CD14-positive monocyte (primary cell): ENCODE results near the gene SLCO3A1. TPM values are rescaled to one million over a fixed set of nuclear protein-coding genes. Genes with fewer than 3 reads are reported as not detected.

ENCODE experiments used
- DNase-seq, 3 donors: peaks; one replicate each; pipeline ENCODE4 v3.0.0-alpha.2; 2011 to 2022
- H2AFZ ChIP-seq: 2 replicates; pipeline ENCODE4 v1.6.0; 2012; ENCODE audit warnings: mild to moderate bottlenecking, low read depth, low read length, inconsistent platforms; ENCODE audit not compliant: insufficient read depth, poor library complexity, severe bottlenecking
- H3K27ac ChIP-seq, 2 donors: 1 replicate in 1 of 2; 2 replicates in 1 of 2; pipeline ENCODE4 v1.5.1; 2012 to 2013; ENCODE audit warnings: low read length in 2 of 2, control low read depth in 1 of 2, inconsistent platforms in 1 of 2, low read depth in 1 of 2, mild to moderate bottlenecking in 1 of 2
- H3K27me3 ChIP-seq, 2 donors: one replicate each; pipeline versions ENCODE4 v1.6.0 to v1.6.1; 2011 to 2013; ENCODE audit warnings: low read length in 2 of 2; ENCODE audit not compliant: control insufficient read depth in 2 of 2, insufficient read depth in 2 of 2
- H3K36me3 ChIP-seq, 2 donors: replicated peaks in 1 of 2; 1 replicate in 1 of 2; 2 replicates in 1 of 2; pipeline versions ENCODE4 v1.5.1 to v1.6.1; 2012 to 2013; ENCODE audit warnings: low read length in 2 of 2, control low read depth in 1 of 2, inconsistent platforms in 1 of 2, mild to moderate bottlenecking in 1 of 2; ENCODE audit not compliant: insufficient read depth in 2 of 2, control insufficient read depth in 1 of 2
- H3K4me1 ChIP-seq, 2 donors: 1 replicate in 1 of 2; 2 replicates in 1 of 2; pipeline versions ENCODE4 v1.5.1 to v1.6.1; 2012 to 2013; ENCODE audit warnings: low read length in 2 of 2, control low read depth in 1 of 2, inconsistent platforms in 1 of 2, mild to moderate bottlenecking in 1 of 2, moderate library complexity in 1 of 2; ENCODE audit not compliant: insufficient read depth in 2 of 2, control insufficient read depth in 1 of 2
- H3K4me2 ChIP-seq: replicated peaks from 2 replicates; pipeline ENCODE3; 2012; ENCODE audit warnings: low read length, moderate library complexity, mild to moderate bottlenecking; ENCODE audit not compliant: poor library complexity, severe bottlenecking; ENCODE audit errors: extremely low read depth
- H3K4me3 ChIP-seq, 3 experiments: fragments of 200-600 bp in 1 of 3; sonication (generic) in 1 of 3; replicated peaks in 1 of 3; 1 replicate in 2 of 3; 2 replicates in 1 of 3; pipeline ENCODE4 v1.5.1; 2011 to 2013; ENCODE audit warnings: low read length in 3 of 3, mild to moderate bottlenecking in 3 of 3, control low read depth in 2 of 3, low read depth in 2 of 3, inconsistent platforms in 1 of 3, moderate library complexity in 1 of 3
- H3K79me2 ChIP-seq: 2 replicates; pipeline ENCODE4 v1.6.0; 2012; ENCODE audit warnings: mild to moderate bottlenecking, control low read depth, inconsistent platforms, low read length, moderate library complexity; ENCODE audit not compliant: insufficient read depth
- H3K9ac ChIP-seq: 2 replicates; pipeline ENCODE4 v1.6.0; 2017; ENCODE audit warnings: low read length, mild to moderate bottlenecking; ENCODE audit not compliant: insufficient read depth, poor library complexity, severe bottlenecking
- H3K9me3 ChIP-seq, 2 donors: replicated peaks in 1 of 2; 1 replicate in 1 of 2; 2 replicates in 1 of 2; pipeline versions ENCODE4 v1.5.1 to v1.6.1; 2012 to 2013; ENCODE audit warnings: low read length in 2 of 2, control low read depth in 1 of 2; ENCODE audit not compliant: control insufficient read depth in 1 of 2, insufficient read depth in 1 of 2
- H4K20me1 ChIP-seq: 2 replicates; pipeline ENCODE4 v1.6.0; 2012; ENCODE audit warnings: mild to moderate bottlenecking, low read length, control low read depth, moderate library complexity; ENCODE audit not compliant: insufficient read depth
- H3K27ac Mint-ChIP-seq, 7 donors: one replicate each; pipeline ENCODE4 v1.8.0; 2020; ENCODE audit warnings: mild to moderate bottlenecking in 7 of 7, mixed read lengths in 7 of 7, moderate library complexity in 6 of 7, inconsistent platforms in 2 of 7
- H3K27me3 Mint-ChIP-seq, 3 donors: one replicate each; pipeline ENCODE4 v1.8.0; 2021 to 2022; ENCODE audit warnings: low read depth in 3 of 3, mild to moderate bottlenecking in 3 of 3, mixed read lengths in 3 of 3, moderate library complexity in 3 of 3, inconsistent platforms in 1 of 3
- H3K36me3 Mint-ChIP-seq, 2 donors: one replicate each; pipeline ENCODE4 v1.8.0; 2020; ENCODE audit warnings: mixed read lengths in 2 of 2, inconsistent platforms in 1 of 2, mild to moderate bottlenecking in 1 of 2
- H3K4me1 Mint-ChIP-seq: one replicate; pipeline ENCODE4 v1.8.0; 2020; ENCODE audit warnings: mild to moderate bottlenecking, mixed read lengths
- H3K4me3 Mint-ChIP-seq, 2 donors: one replicate each; pipeline ENCODE4 v1.8.0; 2020; ENCODE audit warnings: mild to moderate bottlenecking in 2 of 2, mixed read lengths in 2 of 2, moderate library complexity in 1 of 2
- H3K9me3 Mint-ChIP-seq, 7 donors: one replicate each; pipeline ENCODE4 v1.8.0; 2020 to 2022; ENCODE audit warnings: mixed read lengths in 7 of 7, mild to moderate bottlenecking in 6 of 7, moderate library complexity in 6 of 7, inconsistent platforms in 2 of 7
- CTCF ChIP-seq: fragments of 200-600 bp; IDR thresholded peaks from one replicate; pipeline ENCODE4 v1.8.0; 2022; ENCODE audit warnings: antibody characterized with exemption, mild to moderate bottlenecking
- WGBS: methylation state at CpG from one replicate; pipeline ENCODE4 v1.1.5; 2013; ENCODE audit warnings: missing lambda C conversion rate; ENCODE audit not compliant: insufficient coverage; 5-methylcytosine and 5-hydroxymethylcytosine counted together
- intact Hi-C, 2 donors: fragments of 100-400 bp; cut with micrococcal nuclease; formaldehyde crosslinking; loops; one replicate each; pipeline versions ENCODE4 v1.15.0 to v1.15.1; 2023
- polyA plus RNA-seq, 3 donors: library from polyadenylated mRNA; depleted of rRNA in 1 of 3; unstranded in 2 of 3; stranded (reverse) in 1 of 3; fragments of 300-500 nt in 2 of 3; fragments of >200 nt in 1 of 3; fragmentation: Illumina TruSeq in 2 of 3; gene quantifications; 1 replicate in 2 of 3; 2 replicates in 1 of 3; pipeline ENCODE4 v1.2.3, GENCODE V29; 2012 to 2021

SLCO3A1 gene
- polyA plus RNA-seq, 3 donors: 53.7 to 76.2 (median 62.8) TPM

- WGBS: 99% methylated on average over 9 of the region's 10 CpGs
- peaks cover 88% of the 10 kb centered on the region for H3K79me2 ChIP-seq
- no peak overlapping the region for H2AFZ ChIP-seq
- no peak for TF ChIP-seq CTCF
- intact Hi-C loops: no loop called here
- peak overlapping the region in 3 of 7 donors; percentile 25 to 68 (median 25) for H3K27ac Mint-ChIP-seq
- no peak overlapping the region for H3K4me2 ChIP-seq
- no peak overlapping the region for H3K4me3 Mint-ChIP-seq
- peaks cover 19% of the 10 kb centered on the region for H3K4me1 Mint-ChIP-seq
- peaks cover 0 to 5% of the 10 kb centered on the region in 2 donors for H3K36me3 ChIP-seq
- no peak overlapping the region for H3K4me3 ChIP-seq
- no peaks in the 10 kb centered on the region for H3K27me3 Mint-ChIP-seq
- no peaks in the 10 kb centered on the region for H3K9me3 ChIP-seq
- H3K9me3 Mint-ChIP-seq: peaks cover 0 to 2% (median 0%) of the 10 kb centered on the region in 7 donors
- peaks cover 99% of the 10 kb centered on the region for H4K20me1 ChIP-seq
- no peak overlapping the region for H3K9ac ChIP-seq
- H3K27ac ChIP-seq: no peak overlapping the region
- peaks cover 0 to 2% of the 10 kb centered on the region in 2 donors for H3K36me3 Mint-ChIP-seq
- no peaks in the 10 kb centered on the region for H3K4me1 ChIP-seq
- DNase-seq: no peak
- H3K27me3 ChIP-seq: no peaks in the 10 kb centered on the region
Measured at GRCh38 chr15:92017882-92018534, 164.5 kb downstream of the SLCO3A1 start.

DNA sequence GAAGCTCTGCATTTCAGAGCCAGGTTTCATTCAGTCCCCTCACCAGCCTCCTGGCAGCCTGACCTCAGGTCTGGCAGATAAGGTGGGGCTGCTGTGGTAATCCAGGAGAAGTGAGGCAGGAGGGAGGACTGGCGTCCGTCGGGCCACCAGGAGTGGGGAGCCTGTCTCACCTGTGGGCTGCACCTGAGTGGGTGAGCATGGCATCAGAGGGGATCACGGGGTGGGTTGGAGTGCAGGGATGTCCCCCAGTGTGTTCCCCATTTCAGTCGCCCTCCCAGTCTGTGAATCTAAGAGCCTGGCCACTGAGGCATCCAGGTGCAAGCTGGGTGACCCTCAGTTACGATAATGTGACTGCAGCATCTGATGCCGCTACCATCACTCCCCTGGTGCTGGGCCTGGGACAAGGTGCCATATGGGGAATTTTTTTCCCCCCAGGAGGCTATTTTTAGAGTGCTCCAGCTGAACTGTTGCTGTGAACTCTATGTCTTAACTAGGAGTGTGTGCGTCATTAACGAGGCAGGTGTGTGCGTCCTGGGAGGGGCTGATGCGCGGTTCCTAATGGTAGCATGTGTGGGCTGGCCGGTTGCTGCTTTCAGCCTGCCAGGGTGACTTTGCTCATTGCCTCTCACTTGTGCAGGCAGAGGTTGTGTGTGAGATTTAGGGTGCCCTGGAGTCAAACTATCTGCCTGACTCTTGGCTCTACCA, 165.2 kb downstream of the SLCO3A1 start:
- Mint-ChIP-seq H3K36me3 (peaks cover 0 to 2% of the 10 kb centered on the region in 2 donors), H3K27me3 (no peaks in the 10 kb centered on the region), H3K4me3 (no peak overlapping the region), H3K4me1 (peaks cover 13% of the 10 kb centered on the region), H3K9me3 (peaks cover 0 to 2% (median 0%) of the 10 kb centered on the region in 7 donors), H3K27ac (no peak overlapping the region)
- Histone ChIP-seq H3K9ac (no peak overlapping the region), H3K4me2 (no peak overlapping the region), H3K4me3 (no peak overlapping the region), H3K27me3 (no peaks in the 10 kb centered on the region), H3K79me2 (peaks cover 88% of the 10 kb centered on the region), H3K27ac (no peak overlapping the region), H4K20me1 (peaks cover 99% of the 10 kb centered on the region), H3K36me3 (peaks cover 0 to 5% of the 10 kb centered on the region in 2 donors), H3K4me1 (no peaks in the 10 kb centered on the region), H2AFZ (no peak overlapping the region), H3K9me3 (no peaks in the 10 kb centered on the region)
- TF ChIP-seq CTCF: no peak
- intact Hi-C loops: no loop called here
- WGBS: over 99% methylated on average over 12 of the region's 13 CpGs
- DNase-seq: no peak
